Neural progenitor cell (in vitro differentiated cells): ENCODE data around the gene HRH4. TPM values are rescaled to one million over a fixed set of nuclear protein-coding genes. Genes with fewer than 3 reads are reported as not detected.
A peak's percentile ranks its signal among the peaks of the same experiment; 100 is the strongest.

ENCODE experiments used
- DNase-seq: peaks from one replicate; pipeline ENCODE4 v3.0.0-alpha.2; 2016; ENCODE audit warnings: low spot score
- H2AFZ ChIP-seq: fragments of 200-600 bp; sonication (generic); replicated peaks from 2 replicates; pipeline ENCODE4 v1.6.1; 2016; ENCODE audit warnings: antibody characterized with exemption
- H3F3A ChIP-seq: fragments of 200-600 bp; sonication (generic); 2 replicates; pipeline ENCODE4 v1.6.1; 2016; ENCODE audit warnings: antibody characterized with exemption, low read depth
- H3K27ac ChIP-seq: fragments of 200-600 bp; sonication (generic); 2 replicates; pipeline ENCODE4 v1.5.1; 2016; ENCODE audit warnings: mild to moderate bottlenecking
- H3K27me3 ChIP-seq: fragments of 200-600 bp; sonication (generic); 2 replicates; pipeline ENCODE4 v1.6.1; 2016; ENCODE audit warnings: mild to moderate bottlenecking, moderate library complexity
- H3K36me3 ChIP-seq: fragments of 200-600 bp; sonication (generic); 2 replicates; pipeline ENCODE4 v1.5.1; 2016
- H3K4me1 ChIP-seq: fragments of 200-600 bp; sonication (generic); 2 replicates; pipeline ENCODE4 v1.6.1; 2016; ENCODE audit warnings: mixed run types
- H3K4me2 ChIP-seq: fragments of 200-600 bp; sonication (generic); 2 replicates; pipeline ENCODE4 v1.6.1; 2016
- H3K4me3 ChIP-seq: fragments of 200-600 bp; sonication (generic); 2 replicates; pipeline ENCODE4 v1.5.1; 2016
- H3K79me2 ChIP-seq: fragments of 200-600 bp; sonication (generic); 2 replicates; pipeline ENCODE4 v1.6.1; 2016; ENCODE audit warnings: low read depth
- H3K9ac ChIP-seq: fragments of 200-600 bp; sonication (generic); 2 replicates; pipeline ENCODE4 v1.6.1; 2016
- H3K9me3 ChIP-seq: fragments of 200-600 bp; sonication (generic); 2 replicates; pipeline ENCODE4 v1.5.1; 2016; ENCODE audit warnings: low read depth
- H4K20me1 ChIP-seq: fragments of 200-600 bp; sonication (generic); 2 replicates; pipeline ENCODE4 v1.6.1; 2016; ENCODE audit warnings: low read depth
- H3K27ac Mint-ChIP-seq: 3 replicates; pipeline ENCODE4 v1.8.0; 2021; ENCODE audit warnings: mixed read lengths
- H3K27me3 Mint-ChIP-seq: 2 replicates; pipeline ENCODE4 v1.8.0; 2022; ENCODE audit warnings: low read depth, mild to moderate bottlenecking, inconsistent platforms, moderate library complexity, mixed read lengths; ENCODE audit not compliant: insufficient read depth
- H3K36me3 Mint-ChIP-seq: 3 replicates; pipeline ENCODE4 v1.8.0; 2021; ENCODE audit warnings: mixed read lengths
- H3K4me1 Mint-ChIP-seq: 3 replicates; pipeline ENCODE4 v1.8.0; 2021; ENCODE audit warnings: mixed read lengths
- H3K4me3 Mint-ChIP-seq: 3 replicates; pipeline ENCODE4 v1.8.0; 2021; ENCODE audit warnings: mild to moderate bottlenecking, moderate library complexity, mixed read lengths
- H3K9me3 Mint-ChIP-seq: 3 replicates; pipeline ENCODE4 v1.8.0; 2020; ENCODE audit warnings: mixed read lengths
- CTCF ChIP-seq: fragments of 200-600 bp; sonication (generic); IDR thresholded peaks from 2 replicates; pipeline ENCODE4 v1.5.1; 2017; ENCODE audit warnings: antibody characterized with exemption, mild to moderate bottlenecking
- EZH2 ChIP-seq: fragments of 200-600 bp; sonication (generic); IDR thresholded peaks from 2 replicates; pipeline ENCODE4 v1.6.1; 2017; ENCODE audit warnings: antibody characterized with exemption, mild to moderate bottlenecking, moderate library complexity
- EZH2phosphoT487 ChIP-seq: fragments of 200-600 bp; sonication (generic); IDR thresholded peaks from 2 replicates; pipeline ENCODE4 v1.6.1; 2017; ENCODE audit warnings: antibody characterized with exemption
- total RNA-seq: library from RNA; depleted of rRNA; stranded (reverse); fragments of >200 nt; gene quantifications from 2 replicates; pipeline ENCODE4 v1.2.3, GENCODE V29; 2015; ENCODE audit warnings: low replicate concordance

The HRH4 gene
- total RNA-seq, 1 donor from 2014 or later: 0.13 TPM

GRCh38 chr18:24417480-24417879, 43.0 kb upstream of the HRH4 start:
- Histone ChIP-seq H3K36me3 (no peaks in the 10 kb centered on the region), H2AFZ (peak overlapping the region; percentile 68), H3K9ac (no peak overlapping the region), H3K27me3 (no peaks in the 10 kb centered on the region), H3K27ac (no peak overlapping the region), H3K4me3 (no peak overlapping the region), H3K79me2 (no peaks in the 10 kb centered on the region), H4K20me1 (no peaks in the 10 kb centered on the region), H3F3A (no peaks in the 10 kb centered on the region), H3K4me1 (peaks cover 3% of the 10 kb centered on the region), H3K9me3 (no peaks in the 10 kb centered on the region), H3K4me2 (no peak overlapping the region)
- Mint-ChIP-seq H3K4me3 (no peak overlapping the region), H3K9me3 (no peaks in the 10 kb centered on the region), H3K27me3 (peaks cover 4% of the 10 kb centered on the region), H3K27ac (peak overlapping the region; percentile 74), H3K4me1 (peaks cover 9% of the 10 kb centered on the region), H3K36me3 (no peaks in the 10 kb centered on the region)
- TF ChIP-seq EZH2: no peak
- TF ChIP-seq CTCF: no peak
- TF ChIP-seq EZH2phosphoT487: no peak
- no peak for DNase-seq

- DNase-seq: no peak
- Histone ChIP-seq H4K20me1 (no peaks in the 10 kb centered on the region), H3K79me2 (no peaks in the 10 kb centered on the region), H3F3A (peaks cover 2% of the 10 kb centered on the region), H3K4me1 (no peaks in the 10 kb centered on the region), H3K27ac (no peak overlapping the region), H3K9me3 (no peaks in the 10 kb centered on the region), H3K4me2 (no peak overlapping the region), H3K4me3 (no peak overlapping the region), H3K9ac (no peak overlapping the region), H3K27me3 (peaks cover 14% of the 10 kb centered on the region), H3K36me3 (no peaks in the 10 kb centered on the region), H2AFZ (no peak overlapping the region)
- TF ChIP-seq CTCF (no peak), EZH2phosphoT487 (no peak), EZH2 (no peak)
- Mint-ChIP-seq H3K4me3 (no peak overlapping the region), H3K9me3 (no peaks in the 10 kb centered on the region), H3K27me3 (peaks cover 4% of the 10 kb centered on the region), H3K27ac (no peak overlapping the region), H3K36me3 (peaks cover 2% of the 10 kb centered on the region), H3K4me1 (peaks cover under 1% of the 10 kb centered on the region)
Observed at GRCh38 chr18:24420551-24420950, 39.9 kb upstream of the HRH4 start.

- Mint-ChIP-seq H3K27me3 (no peaks in the 10 kb centered on the region), H3K27ac (no peak overlapping the region), H3K4me1 (peaks cover 8% of the 10 kb centered on the region), H3K36me3 (peaks cover 2% of the 10 kb centered on the region), H3K4me3 (no peak overlapping the region), H3K9me3 (no peaks in the 10 kb centered on the region)
- Histone ChIP-seq H3K27me3 (peaks cover 14% of the 10 kb centered on the region), H4K20me1 (no peaks in the 10 kb centered on the region), H3K4me2 (no peak overlapping the region), H3K27ac (no peak overlapping the region), H3F3A (peaks cover 13% of the 10 kb centered on the region), H2AFZ (no peak overlapping the region), H3K4me1 (no peaks in the 10 kb centered on the region), H3K9me3 (no peaks in the 10 kb centered on the region), H3K36me3 (no peaks in the 10 kb centered on the region), H3K9ac (no peak overlapping the region), H3K79me2 (peaks cover under 1% of the 10 kb centered on the region), H3K4me3 (no peak overlapping the region)
- DNase-seq: no peak
- TF ChIP-seq EZH2phosphoT487 (no peak), EZH2 (no peak), CTCF (no peak)
Observed at GRCh38 chr18:24421831-24422230, 38.6 kb upstream of the HRH4 start.
